ENCODE results near the gene TMEM156.

TMEM156 gene

DNA sequence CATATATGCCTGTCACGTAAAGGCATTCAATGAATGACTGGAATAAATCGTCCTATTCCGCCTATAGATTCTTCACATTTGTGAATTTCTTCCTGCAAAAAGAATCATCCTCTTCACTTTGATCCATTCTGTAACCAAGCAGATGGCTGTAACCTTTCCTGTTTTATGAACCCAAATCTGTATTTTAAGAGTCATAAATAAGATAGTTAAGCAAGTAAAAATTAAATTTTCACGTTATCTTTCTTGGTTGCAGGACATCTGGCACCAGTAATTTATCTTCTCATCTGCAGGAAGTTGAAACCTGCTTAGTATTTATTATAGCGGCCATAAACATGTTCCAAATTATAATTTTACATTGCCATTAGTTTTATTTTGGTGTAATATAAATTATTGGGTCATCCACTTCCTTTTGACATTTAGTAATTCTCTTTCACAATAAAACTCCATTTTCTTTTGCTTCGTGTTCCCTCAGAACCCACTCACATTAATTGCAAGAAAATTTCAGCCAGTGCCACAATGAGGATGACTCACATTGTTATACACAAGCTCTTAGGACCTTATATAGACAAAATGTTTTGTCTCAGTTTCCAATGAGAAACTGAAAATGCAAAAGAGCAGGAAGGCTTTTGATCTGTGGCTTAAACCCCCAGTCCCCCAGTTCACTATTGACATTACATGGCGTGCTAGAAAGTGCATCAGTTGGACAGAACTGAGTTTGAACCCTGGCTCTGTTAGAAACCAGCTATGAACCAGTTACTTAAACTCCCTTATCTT, 51.1 kb downstream of the TMEM156 start:
- Histone ChIP-seq H3K9ac (no peak overlapping the region), H3K27me3 (ENCODE audit: control insufficient read depth, insufficient read depth, low read length) (no peaks in the 10 kb centered on the region), H3K4me1 (no peaks in the 10 kb centered on the region), H3K9me3 (ENCODE audit: control insufficient read depth, low read length) (no peaks in the 10 kb centered on the region), H3K4me3 (ENCODE audit: low read depth, low read length) (no peak overlapping the region), H3K27ac (no peak overlapping the region), H3K36me3 (ENCODE audit: control insufficient read depth, insufficient read depth, low read length) (no peaks in the 10 kb centered on the region), H2AFZ (no peak overlapping the region), H3K79me2 (no peaks in the 10 kb centered on the region), H3K4me2 (ENCODE audit: low read length) (no peak overlapping the region)
- TF ChIP-seq, protein P1, sequence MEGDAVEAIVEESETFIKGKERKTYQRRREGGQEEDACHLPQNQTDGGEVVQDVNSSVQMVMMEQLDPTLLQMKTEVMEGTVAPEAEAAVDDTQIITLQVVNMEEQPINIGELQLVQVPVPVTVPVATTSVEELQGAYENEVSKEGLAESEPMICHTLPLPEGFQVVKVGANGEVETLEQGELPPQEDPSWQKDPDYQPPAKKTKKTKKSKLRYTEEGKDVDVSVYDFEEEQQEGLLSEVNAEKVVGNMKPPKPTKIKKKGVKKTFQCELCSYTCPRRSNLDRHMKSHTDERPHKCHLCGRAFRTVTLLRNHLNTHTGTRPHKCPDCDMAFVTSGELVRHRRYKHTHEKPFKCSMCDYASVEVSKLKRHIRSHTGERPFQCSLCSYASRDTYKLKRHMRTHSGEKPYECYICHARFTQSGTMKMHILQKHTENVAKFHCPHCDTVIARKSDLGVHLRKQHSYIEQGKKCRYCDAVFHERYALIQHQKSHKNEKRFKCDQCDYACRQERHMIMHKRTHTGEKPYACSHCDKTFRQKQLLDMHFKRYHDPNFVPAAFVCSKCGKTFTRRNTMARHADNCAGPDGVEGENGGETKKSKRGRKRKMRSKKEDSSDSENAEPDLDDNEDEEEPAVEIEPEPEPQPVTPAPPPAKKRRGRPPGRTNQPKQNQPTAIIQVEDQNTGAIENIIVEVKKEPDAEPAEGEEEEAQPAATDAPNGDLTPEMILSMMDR (IDR thresholded peaks at IDR 0.05) = no peak

DNA sequence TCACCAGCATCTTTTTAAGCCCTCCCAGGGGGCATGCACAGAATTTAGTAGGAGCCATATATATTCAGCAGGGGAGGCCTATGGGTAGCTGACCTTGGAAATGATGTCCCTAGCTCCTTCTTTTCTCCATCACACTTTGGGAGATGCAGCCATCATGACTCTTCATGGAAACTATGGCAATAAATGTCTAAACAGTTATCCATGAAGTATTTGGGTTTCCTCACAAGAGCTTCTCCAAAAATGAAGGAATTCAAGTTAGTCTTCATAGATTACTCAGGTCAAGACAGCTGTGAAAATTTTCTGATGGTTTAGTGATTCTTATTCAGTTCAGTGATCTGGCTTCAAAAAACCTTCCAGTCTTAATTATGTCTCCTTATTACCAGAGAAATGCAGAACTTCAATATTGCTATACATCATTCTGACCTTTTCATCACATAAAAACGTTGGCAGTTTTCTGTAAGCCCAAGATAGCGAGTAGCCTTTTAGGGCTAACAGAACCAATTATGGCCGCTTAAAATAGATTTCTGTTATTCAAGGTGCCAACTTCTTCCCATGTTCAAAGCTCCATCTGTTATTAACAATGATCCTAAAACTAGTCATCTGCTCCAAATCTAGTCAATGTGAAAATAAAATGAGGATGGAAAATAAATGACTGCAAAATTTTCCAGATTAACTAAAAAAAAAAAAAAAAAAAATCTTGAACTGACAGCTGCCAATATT, 52.5 kb downstream of the TMEM156 start:
- H3K27me3 ChIP-seq (ENCODE audit: control insufficient read depth, insufficient read depth, low read length) = no peaks in the 10 kb centered on the region
- no peaks in the 10 kb centered on the region for H3K4me1 ChIP-seq
- H3K4me2 ChIP-seq (ENCODE audit: low read length) = no peak overlapping the region
- H3K36me3 ChIP-seq (ENCODE audit: control insufficient read depth, insufficient read depth, low read length) = no peaks in the 10 kb centered on the region
- H2AFZ ChIP-seq = no peak overlapping the region
- no peaks in the 10 kb centered on the region for H3K9me3 ChIP-seq (ENCODE audit: control insufficient read depth, low read length)
- TF ChIP-seq, protein P1 (IDR thresholded peaks at IDR 0.05) = no peak
- H3K4me3 ChIP-seq (ENCODE audit: low read depth, low read length) = no peak overlapping the region
- no peak overlapping the region for H3K27ac ChIP-seq
- H3K9ac ChIP-seq = no peak overlapping the region
- no peaks in the 10 kb centered on the region for H3K79me2 ChIP-seq

DNA sequence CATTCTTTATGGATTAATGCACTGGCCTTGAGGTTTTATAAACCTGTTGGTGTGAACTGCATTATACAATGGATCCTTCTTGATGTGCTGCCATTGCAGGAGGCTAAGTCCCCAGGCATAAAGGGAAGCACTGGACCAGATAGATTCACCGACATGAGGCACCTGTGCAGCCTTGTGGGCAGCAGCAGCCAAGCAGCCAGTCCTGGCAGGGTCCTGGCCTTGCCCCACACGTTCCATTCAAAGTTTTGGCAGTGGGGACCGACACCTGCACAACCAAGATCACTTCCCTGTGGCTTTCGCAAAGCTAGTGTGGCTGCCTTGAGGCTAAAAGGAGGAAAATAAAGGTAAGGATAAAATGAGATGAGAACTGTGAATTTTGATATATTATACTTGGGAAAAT, 53.1 kb downstream of the TMEM156 start:
- TF ChIP-seq, protein P1 (IDR thresholded peaks at IDR 0.05) = no peak
- Histone ChIP-seq H2AFZ (no peak overlapping the region), H3K27ac (no peak overlapping the region), H3K9ac (no peak overlapping the region), H3K4me3 (ENCODE audit: low read depth, low read length) (no peak overlapping the region), H3K9me3 (ENCODE audit: control insufficient read depth, low read length) (no peaks in the 10 kb centered on the region), H3K4me1 (no peaks in the 10 kb centered on the region), H3K27me3 (ENCODE audit: control insufficient read depth, insufficient read depth, low read length) (no peaks in the 10 kb centered on the region), H3K36me3 (ENCODE audit: control insufficient read depth, insufficient read depth, low read length) (no peaks in the 10 kb centered on the region), H3K79me2 (no peaks in the 10 kb centered on the region), H3K4me2 (ENCODE audit: low read length) (no peak overlapping the region)

DNA sequence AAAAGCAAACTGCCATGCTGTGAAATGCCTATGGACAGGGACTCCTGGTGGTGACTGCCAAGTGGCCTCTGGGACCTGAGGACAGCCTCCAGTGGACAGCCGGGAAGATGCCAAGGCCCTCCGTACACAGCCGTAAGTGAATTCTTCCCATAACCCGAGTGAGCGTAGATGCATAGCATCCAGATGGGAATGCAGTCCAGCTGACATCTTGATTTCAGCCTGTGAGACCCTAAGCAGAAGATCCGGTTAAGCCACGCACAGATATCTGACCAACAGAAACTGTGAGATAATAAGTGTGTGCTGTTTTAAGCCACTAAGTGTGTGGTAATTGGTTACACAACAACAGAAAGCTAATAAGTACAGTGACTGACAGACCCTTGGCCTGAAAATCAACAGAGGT, 55.9 kb downstream of the TMEM156 start:
- no peak overlapping the region for H3K27ac ChIP-seq

More for the DNA sequence above, 55.9 kb downstream of the TMEM156 start:
- no peaks in the 10 kb centered on the region for H3K27me3 ChIP-seq (ENCODE audit: control insufficient read depth, insufficient read depth, low read length)
- TF ChIP-seq, protein P1 (IDR thresholded peaks at IDR 0.05) = no peak
- H3K4me1 ChIP-seq = no peaks in the 10 kb centered on the region
- H3K79me2 ChIP-seq = no peaks in the 10 kb centered on the region
- H3K9me3 ChIP-seq (ENCODE audit: control insufficient read depth, low read length) = no peaks in the 10 kb centered on the region
- no peak overlapping the region for H3K4me3 ChIP-seq (ENCODE audit: low read depth, low read length)
- no peaks in the 10 kb centered on the region for H3K36me3 ChIP-seq (ENCODE audit: control insufficient read depth, insufficient read depth, low read length)
- no peak overlapping the region for H3K4me2 ChIP-seq (ENCODE audit: low read length)
- no peak overlapping the region for H2AFZ ChIP-seq
- H3K9ac ChIP-seq = no peak overlapping the region

All from parathyroid adenoma (tissue), 2 donors.